Measurements from ENCODE around the gene KCNB1. TPM values are rescaled to one million over a fixed set of nuclear protein-coding genes. Genes with fewer than 3 reads are reported as not detected.

KCNB1 gene
- total RNA-seq, 1 donor from 2014 or later = 0.98 TPM

DNA sequence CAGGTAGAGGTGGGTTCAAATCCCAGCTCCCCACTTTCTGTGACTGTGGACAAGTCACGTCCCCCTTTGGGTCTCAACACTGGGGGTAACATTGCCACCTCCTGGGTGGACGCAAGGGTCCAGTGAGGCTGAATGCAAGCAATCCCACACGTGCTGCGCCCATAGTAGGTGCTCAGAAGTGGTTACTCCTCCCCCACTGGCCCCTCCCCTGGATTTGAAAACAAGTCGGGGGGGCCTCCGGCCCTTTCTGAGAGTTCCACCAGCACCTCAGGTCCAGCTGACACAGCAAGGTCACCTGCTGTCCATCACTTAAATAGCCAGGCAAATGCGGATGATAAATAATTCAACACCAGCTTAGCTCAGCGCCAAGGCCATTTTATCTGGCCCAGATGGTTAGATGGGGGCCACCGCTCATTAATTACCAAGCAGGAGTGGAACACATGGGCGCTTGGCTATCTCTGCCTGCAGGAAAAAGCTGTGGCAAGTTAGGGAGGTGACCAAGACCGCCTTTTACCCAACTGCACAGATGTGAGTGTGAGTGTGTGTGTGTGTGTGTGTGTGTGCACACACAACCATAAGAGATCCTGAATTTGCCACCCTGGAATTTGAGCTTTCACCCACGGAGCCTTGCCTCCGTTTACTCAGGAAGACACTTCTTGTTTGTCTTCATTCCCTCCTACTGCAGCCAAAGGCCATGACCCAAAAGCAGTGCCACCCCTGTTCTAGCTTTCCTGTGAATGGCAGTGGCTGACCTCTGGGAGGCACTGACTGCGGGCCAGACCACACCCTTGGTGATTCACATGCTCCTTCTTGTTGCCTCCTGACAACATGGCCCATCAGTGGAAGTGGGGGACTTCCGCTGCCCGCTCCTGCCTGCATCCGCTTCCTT lies 34.7 kb upstream of the KCNB1 start:
- Mint-ChIP-seq H3K27me3 (no peaks in the 10 kb centered on the region), H3K9me3 (ENCODE audit: low read depth) (no peaks in the 10 kb centered on the region), H3K36me3 (ENCODE audit: insufficient read depth) (peaks cover 6% of the 10 kb centered on the region), H3K4me1 (ENCODE audit: low read depth) (peaks cover 1% of the 10 kb centered on the region), H3K4me3 (ENCODE audit: low read depth) (no peak overlapping the region), H3K27ac (no peak overlapping the region)
- TF ChIP-seq, protein P1, sequence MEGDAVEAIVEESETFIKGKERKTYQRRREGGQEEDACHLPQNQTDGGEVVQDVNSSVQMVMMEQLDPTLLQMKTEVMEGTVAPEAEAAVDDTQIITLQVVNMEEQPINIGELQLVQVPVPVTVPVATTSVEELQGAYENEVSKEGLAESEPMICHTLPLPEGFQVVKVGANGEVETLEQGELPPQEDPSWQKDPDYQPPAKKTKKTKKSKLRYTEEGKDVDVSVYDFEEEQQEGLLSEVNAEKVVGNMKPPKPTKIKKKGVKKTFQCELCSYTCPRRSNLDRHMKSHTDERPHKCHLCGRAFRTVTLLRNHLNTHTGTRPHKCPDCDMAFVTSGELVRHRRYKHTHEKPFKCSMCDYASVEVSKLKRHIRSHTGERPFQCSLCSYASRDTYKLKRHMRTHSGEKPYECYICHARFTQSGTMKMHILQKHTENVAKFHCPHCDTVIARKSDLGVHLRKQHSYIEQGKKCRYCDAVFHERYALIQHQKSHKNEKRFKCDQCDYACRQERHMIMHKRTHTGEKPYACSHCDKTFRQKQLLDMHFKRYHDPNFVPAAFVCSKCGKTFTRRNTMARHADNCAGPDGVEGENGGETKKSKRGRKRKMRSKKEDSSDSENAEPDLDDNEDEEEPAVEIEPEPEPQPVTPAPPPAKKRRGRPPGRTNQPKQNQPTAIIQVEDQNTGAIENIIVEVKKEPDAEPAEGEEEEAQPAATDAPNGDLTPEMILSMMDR (IDR thresholded peaks at IDR 0.05; ENCODE audit: unreplicated experiment) = no peak
- no peak for DNase-seq (ENCODE audit: low spot score, unreplicated experiment)

DNA sequence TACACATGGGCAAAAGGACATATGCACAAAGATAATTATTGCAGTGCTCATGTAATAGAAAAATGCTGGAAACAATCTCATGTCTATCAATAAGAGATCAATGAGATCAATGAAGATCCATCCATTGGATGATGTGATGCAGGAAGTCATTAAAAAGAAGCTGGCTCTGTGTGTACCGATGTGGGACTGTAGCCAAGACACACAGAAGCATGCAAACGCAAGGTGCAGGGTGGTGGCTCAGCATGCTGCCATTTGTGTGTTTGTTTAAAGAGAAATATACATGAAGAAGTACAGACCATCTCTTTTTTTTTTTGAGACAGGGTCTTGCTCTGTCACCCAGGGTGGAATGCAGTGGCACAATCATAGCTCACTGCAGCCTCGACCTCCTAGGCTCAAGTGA lies 33.1 kb upstream of the KCNB1 start:
- Mint-ChIP-seq H3K4me3 (ENCODE audit: low read depth) (no peak overlapping the region), H3K9me3 (ENCODE audit: low read depth) (no peaks in the 10 kb centered on the region), H3K4me1 (ENCODE audit: low read depth) (peaks cover 1% of the 10 kb centered on the region), H3K27me3 (no peaks in the 10 kb centered on the region), H3K36me3 (ENCODE audit: insufficient read depth) (peaks cover 4% of the 10 kb centered on the region), H3K27ac (no peak overlapping the region)
- no peak for DNase-seq (ENCODE audit: low spot score, unreplicated experiment)
- TF ChIP-seq, protein P1 (IDR thresholded peaks at IDR 0.05; ENCODE audit: unreplicated experiment) = no peak

DNA sequence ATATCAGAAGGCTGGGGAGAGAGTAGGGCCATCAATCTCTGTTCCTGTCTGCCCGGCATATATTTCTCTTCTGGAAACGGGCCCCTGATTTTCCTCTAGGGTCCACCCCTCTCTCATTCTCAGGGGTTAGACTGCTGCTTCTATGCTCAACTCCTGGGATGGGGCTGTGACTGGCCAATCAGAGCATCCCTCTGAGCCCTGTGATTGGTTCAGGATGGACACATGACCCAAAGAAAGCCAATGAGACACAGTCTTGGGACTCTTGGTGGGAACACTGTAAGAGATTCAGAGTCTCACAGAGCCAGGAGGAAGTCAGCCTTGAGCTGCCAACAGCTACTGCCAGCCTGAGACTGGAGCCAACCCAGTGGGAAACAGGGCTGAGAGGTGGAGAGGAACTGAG lies 31.0 kb upstream of the KCNB1 start:
- no peaks in the 10 kb centered on the region for H3K27me3 Mint-ChIP-seq
- no peak overlapping the region for H3K27ac Mint-ChIP-seq
- H3K4me1 Mint-ChIP-seq (ENCODE audit: low read depth) = peaks cover 1% of the 10 kb centered on the region
- DNase-seq (ENCODE audit: low spot score, unreplicated experiment) = no peak
- H3K9me3 Mint-ChIP-seq (ENCODE audit: low read depth) = no peaks in the 10 kb centered on the region
- H3K36me3 Mint-ChIP-seq (ENCODE audit: insufficient read depth) = peaks cover 4% of the 10 kb centered on the region
- H3K4me3 Mint-ChIP-seq (ENCODE audit: low read depth) = no peak overlapping the region
- TF ChIP-seq, protein P1 (IDR thresholded peaks at IDR 0.05; ENCODE audit: unreplicated experiment) = no peak

DNA sequence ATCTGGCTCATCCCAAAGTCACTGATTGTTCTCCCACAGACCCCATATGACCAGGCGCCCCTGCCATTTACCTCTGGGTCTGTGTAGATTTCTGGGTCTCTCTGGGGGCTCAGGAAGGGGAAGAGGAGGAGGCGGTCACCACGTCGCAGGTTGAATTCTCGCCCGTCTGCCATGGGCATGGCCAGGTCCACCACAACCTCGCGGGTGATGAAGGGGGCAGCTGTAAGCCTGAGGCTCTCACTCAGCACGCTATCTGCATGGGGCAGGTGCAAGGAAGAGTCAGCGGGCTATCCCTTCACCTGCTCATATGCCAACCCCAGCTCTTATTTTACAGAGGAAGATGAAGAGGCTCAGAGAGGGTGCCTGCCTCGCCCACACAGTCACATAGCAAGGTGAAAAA lies 30.5 kb upstream of the KCNB1 start:
- no peak for DNase-seq (ENCODE audit: low spot score, unreplicated experiment)
- peaks cover 1% of the 10 kb centered on the region for H3K4me1 Mint-ChIP-seq (ENCODE audit: low read depth)
- peaks cover 4% of the 10 kb centered on the region for H3K36me3 Mint-ChIP-seq (ENCODE audit: insufficient read depth)
- H3K27ac Mint-ChIP-seq = no peak overlapping the region
- H3K9me3 Mint-ChIP-seq (ENCODE audit: low read depth) = no peaks in the 10 kb centered on the region
- H3K27me3 Mint-ChIP-seq = no peaks in the 10 kb centered on the region
- TF ChIP-seq, protein P1 (IDR thresholded peaks at IDR 0.05; ENCODE audit: unreplicated experiment) = no peak
- no peak overlapping the region for H3K4me3 Mint-ChIP-seq (ENCODE audit: low read depth)

DNA sequence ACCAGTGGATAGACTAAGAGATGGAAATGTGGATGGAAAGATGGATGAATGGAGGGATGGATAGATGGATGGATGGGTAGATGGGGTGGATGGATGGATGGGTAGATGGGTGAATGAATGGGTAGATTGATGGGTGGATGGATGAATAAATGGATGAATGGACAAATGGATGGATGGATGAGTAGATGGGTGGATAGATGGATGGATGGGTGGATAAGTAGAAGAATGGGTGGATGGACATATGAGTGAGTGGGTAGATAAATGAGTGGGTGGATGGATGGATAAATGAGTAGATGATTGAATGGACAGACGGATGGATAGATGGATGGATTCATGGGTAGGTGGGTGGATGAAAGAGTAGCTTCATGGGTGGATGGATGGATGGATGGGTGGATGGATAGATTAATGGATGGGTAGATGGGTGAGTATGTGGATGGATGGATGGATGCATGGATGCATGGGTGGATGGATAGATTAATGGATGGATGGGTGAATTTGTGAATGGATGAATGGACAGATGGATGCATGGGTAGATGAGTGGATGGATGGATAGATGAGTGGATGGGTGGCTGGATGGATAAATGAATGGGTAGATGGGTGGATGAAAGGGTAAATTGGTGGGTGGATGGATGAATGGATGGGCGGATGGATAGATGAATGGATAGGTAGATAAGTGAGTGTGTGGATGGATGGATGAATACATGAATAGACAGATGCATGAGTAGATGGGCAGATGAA lies 29.5 kb upstream of the KCNB1 start:
- Mint-ChIP-seq H3K9me3 (ENCODE audit: low read depth) (no peaks in the 10 kb centered on the region), H3K36me3 (ENCODE audit: insufficient read depth) (peaks cover 1% of the 10 kb centered on the region), H3K27ac (no peak overlapping the region), H3K4me1 (ENCODE audit: low read depth) (no peaks in the 10 kb centered on the region), H3K27me3 (no peaks in the 10 kb centered on the region), H3K4me3 (ENCODE audit: low read depth) (no peak overlapping the region)
- DNase-seq (ENCODE audit: low spot score, unreplicated experiment) = no peak
- TF ChIP-seq, protein P1 (IDR thresholded peaks at IDR 0.05; ENCODE audit: unreplicated experiment) = no peak

Data from progenitor cell of endocrine pancreas (in vitro differentiated cells).